HepG2 (cell line): ENCODE data around the gene RAB20. TPM values are rescaled to one million over a fixed set of nuclear protein-coding genes. Genes with fewer than 3 reads are reported as not detected.
A peak's percentile ranks its signal among the peaks of the same experiment; 100 is the strongest.

ENCODE experiments used
- ATF7 ChIP-seq, 2 experiments: fragments of 450-650 bp in 1 of 2; sonication (generic) in 1 of 2; formaldehyde crosslinking in 1 of 2; IDR thresholded peaks; 2 replicates each; pipeline versions ENCODE4 v1.4.0 to v1.6.1; 2016 to 2020; ENCODE audit warnings: antibody characterized with exemption in 1 of 2, mild to moderate bottlenecking in 1 of 2, missing genetic modification reagents in 1 of 2
- CEBPB ChIP-seq: IDR thresholded peaks from 2 replicates; pipeline ENCODE4 v1.6.1; 2011; ENCODE audit warnings: low read depth, low read length, improper control_type of control experiment, borderline replicate concordance
- FOXM1 ChIP-seq: sonication (generic); formaldehyde crosslinking; IDR thresholded peaks from 2 replicates; pipeline ENCODE4 v1.5.0; 2020; ENCODE audit warnings: missing genetic modification reagents
- GMEB2 ChIP-seq: IDR thresholded peaks from 2 replicates; pipeline ENCODE4 v1.6.1; 2016; ENCODE audit warnings: missing biosample characterization, missing genetic modification reagents, low read depth
- HNRNPUL1 ChIP-seq: fragments of 200-400 bp; formaldehyde crosslinking; IDR thresholded peaks from 2 replicates; pipeline ENCODE4 v1.6.1; 2017; ENCODE audit warnings: low read depth, mild to moderate bottlenecking, low read length, moderate library complexity
- IKZF5 ChIP-seq: IDR thresholded peaks from 2 replicates; pipeline ENCODE4 v1.6.1; 2018; ENCODE audit warnings: missing genetic modification reagents, mild to moderate bottlenecking, missing compliant biosample characterization
- JUN ChIP-seq: sonication (generic); formaldehyde crosslinking; IDR thresholded peaks from 2 replicates; pipeline ENCODE4 v1.4.0; 2020; ENCODE audit warnings: mild to moderate bottlenecking, missing genetic modification reagents
- MXD1 ChIP-seq: sonication (generic); formaldehyde crosslinking; IDR thresholded peaks from 2 replicates; pipeline ENCODE4 v1.4.0; 2020; ENCODE audit warnings: mild to moderate bottlenecking, missing genetic modification reagents
- NCOR1 ChIP-seq: fragments of 200-600 bp; sonication (generic); IDR thresholded peaks from 2 replicates; pipeline ENCODE4 v1.7.0; 2017; ENCODE audit warnings: antibody characterized with exemption, low read length, borderline replicate concordance
- SP2 ChIP-seq: sonication (generic); formaldehyde crosslinking; IDR thresholded peaks from 2 replicates; pipeline ENCODE4 v1.5.1; 2020; ENCODE audit warnings: mild to moderate bottlenecking, missing genetic modification reagents
- TCF7L2 ChIP-seq: IDR thresholded peaks from 2 replicates; pipeline ENCODE4 v1.6.1; 2011; ENCODE audit warnings: mild to moderate bottlenecking, low read depth, low read length, moderate library complexity
- TFE3 ChIP-seq: IDR thresholded peaks from 2 replicates; pipeline ENCODE4 v1.6.1; 2016
- ZC3H4 ChIP-seq: sonication (generic); formaldehyde crosslinking; IDR thresholded peaks from 2 replicates; pipeline ENCODE4 v1.4.0; 2020; ENCODE audit warnings: missing genetic modification reagents, borderline replicate concordance
- ZFAT ChIP-seq: sonication (generic); formaldehyde crosslinking; conservative IDR thresholded peaks from 2 replicates; pipeline ENCODE4 v1.8.1; 2023; ENCODE audit warnings: missing genetic modification reagents, inconsistent platforms
- ZFP36L1 ChIP-seq: sonication (generic); formaldehyde crosslinking; IDR thresholded peaks from 2 replicates; pipeline ENCODE4 v1.8.0; 2022; ENCODE audit warnings: mild to moderate bottlenecking, missing genetic modification reagents, moderate library complexity
- ZNF142 ChIP-seq: sonication (generic); formaldehyde crosslinking; IDR thresholded peaks from 2 replicates; pipeline ENCODE4 v1.4.0; 2020; ENCODE audit warnings: missing genetic modification reagents
- ZNF30 ChIP-seq: sonication (generic); formaldehyde crosslinking; IDR thresholded peaks from 2 replicates; pipeline ENCODE4 v1.5.0; 2020; ENCODE audit warnings: mild to moderate bottlenecking, missing genetic modification reagents
- ZNF781 ChIP-seq: sonication (generic); formaldehyde crosslinking; IDR thresholded peaks from 2 replicates; pipeline ENCODE4 v1.5.1; 2020; ENCODE audit warnings: borderline replicate concordance, mild to moderate bottlenecking, missing genetic modification reagents; ENCODE audit errors: not compliant biosample characterization
- polyA plus RNA-seq, 8 experiments: library from polyadenylated mRNA; depleted of rRNA in 3 of 8; stranded (reverse) in 7 of 8; unstranded in 1 of 8; fragments of >200 nt; fragmentation: Illumina TruSeq in 4 of 8; extraction: Trizol in 4 of 8; gene quantifications; 2 replicates each; pipeline versions ENCODE4 v1.2.1 to v1.2.3, GENCODE V29; 2011 to 2016; ENCODE audit warnings: low read depth in 4 of 8, missing spikeins in 1 of 8, mixed read lengths in 1 of 8; ENCODE audit not compliant: insufficient read depth in 1 of 8
- total RNA-seq, 5 experiments: library from RNA; depleted of rRNA; stranded (reverse); fragments of >200 nt; fragmentation: Illumina TruSeq; extraction: Trizol; gene quantifications; 2 replicates each; pipeline ENCODE4 v1.2.3, GENCODE V29; 2016; ENCODE audit warnings: low read depth in 1 of 5

Gene RAB20
- total and polyA plus RNA-seq, 2 of the 13 experiments (the other 11 are each of a cell fraction or from before 2014, with no cell fraction given): 15.6 to 30.5 TPM

- TF ChIP-seq ZFP36L1 (no peak; the same call in 1 of the 2 replicates), ATF7 (IDR thresholded peaks at IDR 0.05) (no peak), ATF7 (CRISPR knock-in tag; IDR thresholded peaks at IDR 0.05) (no peak), HNRNPUL1 (no peak), NCOR1 (no peak), FOXM1 (CRISPR knock-in tag) (no peak), ZFAT (CRISPR knock-in tag) (no peak), TCF7L2 (no peak), CEBPB (peak; percentile 87; the same call in 1 of the 2 replicates), ZNF30 (CRISPR knock-in tag) (no peak), TFE3 (CRISPR knock-in tag) (0 out of 2 replicates have a peak, but pooled peaks have one; percentile 33), SP2 (CRISPR knock-in tag) (no peak), GMEB2 (CRISPR knock-in tag) (no peak), ZNF142 (no peak; the same call in 1 of the 2 replicates), ZNF781 (CRISPR knock-in tag) (no peak), IKZF5 (CRISPR knock-in tag) (peak; percentile 71; the same call in 1 of the 2 replicates), ZC3H4 (CRISPR knock-in tag) (no peak), JUN (CRISPR knock-in tag) (no peak), MXD1 (CRISPR knock-in tag) (peak; percentile 54; the same call in 1 of the 2 replicates)
Measured at GRCh38 chr13:110561344-110562035, at the start of gene RAB20 (continued).
